Tibial artery (tissue), 4 donors: ENCODE data around the gene STK17B.

ENCODE experiments used
- DNase-seq, 2 donors: peaks; one replicate each; pipeline ENCODE4 v3.0.0-alpha.2; 2019
- H3K27ac ChIP-seq, 2 donors: fragments of 200-600 bp; sonication (generic) in 1 of 2; 1 replicate in 1 of 2; 2 replicates in 1 of 2; pipeline ENCODE4 v1.5.1; 2018 to 2019; ENCODE audit warnings: mild to moderate bottlenecking in 1 of 2
- H3K27me3 ChIP-seq, 2 donors: fragments of 200-600 bp; sonication (generic) in 1 of 2; one replicate each; pipeline versions ENCODE4 v1.5.1 to v1.6.0; 2016 to 2019
- H3K36me3 ChIP-seq, 3 donors: fragments of 200-600 bp; sonication (generic) in 2 of 3; one replicate each; pipeline ENCODE4 v1.5.1; 2016 to 2019; ENCODE audit warnings: mild to moderate bottlenecking in 2 of 3
- H3K4me1 ChIP-seq, 4 donors: fragments of 200-600 bp; sonication (generic) in 2 of 4; 1 replicate in 3 of 4; 2 replicates in 1 of 4; pipeline ENCODE4 v1.5.1; 2016 to 2019
- H3K4me3 ChIP-seq, 2 donors: fragments of 200-600 bp; sonication (generic) in 1 of 2; 1 replicate in 1 of 2; 2 replicates in 1 of 2; pipeline ENCODE4 v1.5.1; 2018 to 2019; ENCODE audit warnings: mild to moderate bottlenecking in 2 of 2
- H3K9me3 ChIP-seq, 3 donors: fragments of 200-600 bp; sonication (generic) in 1 of 3; one replicate each; pipeline ENCODE4 v1.5.1; 2016 to 2019
- intact Hi-C: fragments of 100-400 bp; cut with DNase I; formaldehyde crosslinking; loops from one replicate; pipeline ENCODE4 v1.15.0; 2023; ENCODE audit warnings: low total_unique reads
- TF ChIP-seq, protein P1 (sequence below), 2 experiments: fragments of 200-600 bp in 1 of 2; fragments of 450-650 bp in 1 of 2; IDR thresholded peaks; one replicate each; pipeline ENCODE4 v1.5.1; 2017 to 2019; ENCODE audit warnings: antibody characterized with exemption in 2 of 2, mild to moderate bottlenecking in 1 of 2, moderate library complexity in 1 of 2

Gene STK17B

GRCh38 chr2:196205011-196205766 lies 33.8 kb upstream of the STK17B start:
- TF ChIP-seq, protein P1, sequence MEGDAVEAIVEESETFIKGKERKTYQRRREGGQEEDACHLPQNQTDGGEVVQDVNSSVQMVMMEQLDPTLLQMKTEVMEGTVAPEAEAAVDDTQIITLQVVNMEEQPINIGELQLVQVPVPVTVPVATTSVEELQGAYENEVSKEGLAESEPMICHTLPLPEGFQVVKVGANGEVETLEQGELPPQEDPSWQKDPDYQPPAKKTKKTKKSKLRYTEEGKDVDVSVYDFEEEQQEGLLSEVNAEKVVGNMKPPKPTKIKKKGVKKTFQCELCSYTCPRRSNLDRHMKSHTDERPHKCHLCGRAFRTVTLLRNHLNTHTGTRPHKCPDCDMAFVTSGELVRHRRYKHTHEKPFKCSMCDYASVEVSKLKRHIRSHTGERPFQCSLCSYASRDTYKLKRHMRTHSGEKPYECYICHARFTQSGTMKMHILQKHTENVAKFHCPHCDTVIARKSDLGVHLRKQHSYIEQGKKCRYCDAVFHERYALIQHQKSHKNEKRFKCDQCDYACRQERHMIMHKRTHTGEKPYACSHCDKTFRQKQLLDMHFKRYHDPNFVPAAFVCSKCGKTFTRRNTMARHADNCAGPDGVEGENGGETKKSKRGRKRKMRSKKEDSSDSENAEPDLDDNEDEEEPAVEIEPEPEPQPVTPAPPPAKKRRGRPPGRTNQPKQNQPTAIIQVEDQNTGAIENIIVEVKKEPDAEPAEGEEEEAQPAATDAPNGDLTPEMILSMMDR (IDR thresholded peaks at IDR 0.05) = no peak
- H3K9me3 ChIP-seq = no peaks in the 10 kb centered on the region
- H3K27me3 ChIP-seq = no peaks in the 10 kb centered on the region
- H3K27ac ChIP-seq = peak overlapping the region in 1 of 2 donors; percentile 17
- H3K4me1 ChIP-seq = peaks cover 0 to 19% (median 13%) of the 10 kb centered on the region in 4 donors
- intact Hi-C loops = no loop called here
- DNase-seq = no peak
- no peaks in the 10 kb centered on the region for H3K36me3 ChIP-seq
- H3K4me3 ChIP-seq = no peak overlapping the region

DNA sequence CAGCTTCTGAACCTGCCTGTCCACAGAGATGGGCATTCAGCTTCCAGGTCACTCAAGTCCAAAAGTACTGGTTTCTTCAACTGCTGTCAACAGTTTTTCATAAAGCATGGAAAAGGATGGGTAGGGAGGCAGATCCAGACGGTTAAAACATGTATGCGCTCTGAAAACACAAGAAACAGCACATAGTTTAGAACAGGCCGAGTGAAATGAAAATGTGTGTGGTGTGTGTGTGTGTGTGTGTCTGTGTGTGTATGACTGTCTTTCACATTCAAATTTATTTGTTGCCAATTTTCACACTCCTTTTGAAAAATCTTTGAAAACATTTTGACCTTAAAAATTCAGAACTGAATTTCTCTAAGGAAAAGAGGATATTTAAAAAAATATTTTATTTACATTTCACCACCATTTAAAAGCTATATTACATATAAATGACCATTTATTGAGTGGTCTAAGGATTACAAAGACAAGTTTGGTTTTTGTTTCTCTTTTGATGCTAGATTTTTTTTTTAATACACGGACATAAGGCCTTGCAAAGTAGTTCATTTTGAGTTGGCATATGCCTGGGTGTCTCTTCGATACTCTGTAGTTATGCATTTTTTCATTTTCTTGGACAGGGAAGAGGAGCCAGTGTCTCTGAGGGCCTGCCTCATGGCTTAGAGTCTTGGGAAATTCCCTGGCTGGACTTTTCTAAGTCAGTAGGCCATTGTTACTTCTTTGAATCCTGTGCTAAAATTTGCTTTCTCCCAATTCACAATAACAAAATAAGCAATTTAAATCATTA lies 30.0 kb upstream of the STK17B start:
- Histone ChIP-seq H3K4me1 (peaks cover 0 to 14% (median 9%) of the 10 kb centered on the region in 4 donors), H3K9me3 (no peaks in the 10 kb centered on the region), H3K27me3 (no peaks in the 10 kb centered on the region), H3K27ac (no peak overlapping the region), H3K4me3 (no peak overlapping the region), H3K36me3 (no peaks in the 10 kb centered on the region)
- DNase-seq = no peak
- TF ChIP-seq, protein P1 (IDR thresholded peaks at IDR 0.05) = no peak
- intact Hi-C loops = no loop called here

DNA sequence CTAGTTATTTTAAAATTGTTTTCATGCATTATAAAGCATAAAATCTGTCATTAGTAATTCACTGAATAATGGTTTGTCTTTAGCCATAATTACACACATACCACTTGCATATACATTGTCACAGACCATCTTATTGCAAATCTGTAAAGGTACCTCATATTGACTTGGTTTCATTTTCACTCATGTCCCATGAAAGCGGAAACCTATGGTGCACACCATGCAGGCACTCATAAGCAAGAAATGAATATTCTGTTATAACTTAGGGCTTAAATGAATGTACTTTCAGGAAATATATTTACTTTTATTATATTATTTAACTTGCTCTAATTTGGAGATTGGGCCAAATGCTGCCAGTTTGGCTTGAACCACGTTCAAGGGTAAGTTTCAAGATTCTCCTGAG lies 29.2 kb upstream of the STK17B start:
- Histone ChIP-seq H3K4me1 (peaks cover 0 to 5% (median 3%) of the 10 kb centered on the region in 4 donors), H3K4me3 (no peak overlapping the region), H3K36me3 (no peaks in the 10 kb centered on the region), H3K27me3 (no peaks in the 10 kb centered on the region), H3K9me3 (no peaks in the 10 kb centered on the region), H3K27ac (no peak overlapping the region)
- intact Hi-C loops = no loop called here
- TF ChIP-seq, protein P1 (IDR thresholded peaks at IDR 0.05) = no peak
- DNase-seq = no peak

GRCh38 chr2:196195758-196196157 lies 24.4 kb upstream of the STK17B start:
- Histone ChIP-seq H3K27me3 (no peaks in the 10 kb centered on the region), H3K9me3 (no peaks in the 10 kb centered on the region), H3K27ac (no peak overlapping the region), H3K4me1 (no peaks in the 10 kb centered on the region), H3K4me3 (no peak overlapping the region), H3K36me3 (no peaks in the 10 kb centered on the region)
- TF ChIP-seq, protein P1 (IDR thresholded peaks at IDR 0.05) = no peak
- intact Hi-C loops = no loop called here
- DNase-seq = no peak

DNA sequence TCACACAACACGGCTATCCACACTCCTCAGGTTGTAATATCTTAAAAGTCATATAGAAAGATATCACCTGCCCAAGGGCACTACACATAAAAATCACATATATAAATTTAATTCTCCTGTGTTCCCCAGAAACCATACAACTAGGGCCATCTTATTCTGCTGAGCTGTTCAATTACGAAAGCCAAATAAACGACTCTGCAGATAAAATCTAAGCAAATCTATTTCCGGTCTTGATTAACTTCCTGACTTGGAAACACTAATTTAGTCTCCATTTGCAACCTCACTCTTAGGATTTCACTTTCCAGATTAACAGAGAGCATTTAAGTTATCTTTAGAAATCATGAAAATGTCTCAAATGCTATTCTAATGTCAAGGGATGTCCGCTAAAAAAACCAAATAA lies 23.9 kb upstream of the STK17B start:
- H3K27ac ChIP-seq = no peak overlapping the region
- intact Hi-C loops = no loop called here
- H3K36me3 ChIP-seq = no peaks in the 10 kb centered on the region
- no peak for DNase-seq
- H3K9me3 ChIP-seq = no peaks in the 10 kb centered on the region
- H3K27me3 ChIP-seq = no peaks in the 10 kb centered on the region
- no peak overlapping the region for H3K4me3 ChIP-seq
- TF ChIP-seq, protein P1 (IDR thresholded peaks at IDR 0.05) = no peak
- H3K4me1 ChIP-seq = no peaks in the 10 kb centered on the region
